SK-N-SH treated with all-trans-retinoic acid at 6 μM for 48 hours (cell line): ENCODE data around the gene PEX7.
"Not testable (repeated sequence)": the region's sequence is repeated elsewhere in the genome, so short reads cannot be mapped to it uniquely, and the experiment has no call there.

Source experiments
- ATAC-seq: fragments of 200-7000 bp; cut with Tn5 transposase; 3 replicates; pipeline ENCODE4 v1.9.1; 2020; ENCODE audit warnings: mild to moderate bottlenecking, moderate library complexity
- ARNTL ChIP-seq: fragments of 450-650 bp; formaldehyde crosslinking; IDR thresholded peaks from 2 replicates; pipeline ENCODE4 v1.5.0; 2020; ENCODE audit warnings: low read depth, mild to moderate bottlenecking, moderate library complexity, borderline replicate concordance
- BACH2 ChIP-seq: fragments of 250-450 bp; sonication (Bioruptor Pico); IDR thresholded peaks from 2 replicates; pipeline ENCODE4 v1.9.0; 2021; ENCODE audit warnings: mild to moderate bottlenecking, borderline replicate concordance
- CREB5 ChIP-seq: fragments of 250-450 bp; sonication (Bioruptor Pico); IDR thresholded peaks from 2 replicates; pipeline ENCODE4 v1.5.1; 2020; ENCODE audit warnings: low read depth, mild to moderate bottlenecking, moderate library complexity
- CSDC2 ChIP-seq: fragments of 250-450 bp; sonication (Bioruptor Pico); IDR thresholded peaks from 2 replicates; pipeline ENCODE4 v1.5.0; 2020; ENCODE audit warnings: mild to moderate bottlenecking, moderate library complexity
- CSRNP3 ChIP-seq: fragments of 250-450 bp; sonication (Bioruptor Pico); IDR thresholded peaks from 2 replicates; pipeline ENCODE4 v1.5.1; 2021; ENCODE audit warnings: mild to moderate bottlenecking, moderate library complexity
- ESRRG ChIP-seq: fragments of 250-450 bp; sonication (Bioruptor Pico); IDR thresholded peaks from 2 replicates; pipeline ENCODE4 v1.6.1; 2021; ENCODE audit warnings: mild to moderate bottlenecking
- GLIS3 ChIP-seq: fragments of 250-450 bp; sonication (Bioruptor Pico); IDR thresholded peaks from 2 replicates; pipeline ENCODE4 v1.5.0; 2020; ENCODE audit warnings: mild to moderate bottlenecking, moderate library complexity
- ISL1 ChIP-seq: fragments of 250-450 bp; sonication (Bioruptor Pico); IDR thresholded peaks from 2 replicates; pipeline ENCODE4 v2.1.2; 2022; ENCODE audit warnings: mild to moderate bottlenecking, moderate library complexity
- OSR1 ChIP-seq: fragments of 250-450 bp; sonication (Bioruptor Pico); IDR thresholded peaks from 2 replicates; pipeline ENCODE4 v1.8.0; 2022; ENCODE audit warnings: moderate library complexity, mild to moderate bottlenecking, inconsistent platforms
- PATZ1 ChIP-seq: fragments of 250-450 bp; sonication (Bioruptor Pico); IDR thresholded peaks from 2 replicates; pipeline ENCODE4 v1.8.0; 2020; ENCODE audit warnings: mild to moderate bottlenecking, moderate library complexity, borderline replicate concordance
- POU6F1 ChIP-seq: fragments of 250-450 bp; sonication (Bioruptor Pico); IDR thresholded peaks from 2 replicates; pipeline ENCODE4 v1.8.0; 2021; ENCODE audit warnings: low read depth, mild to moderate bottlenecking, moderate library complexity, borderline replicate concordance
- PPARA ChIP-seq: fragments of 250-450 bp; sonication (Bioruptor Pico); IDR thresholded peaks from 2 replicates; pipeline ENCODE4 v1.5.0; 2020; ENCODE audit warnings: mild to moderate bottlenecking, borderline replicate concordance
- SNAI2 ChIP-seq: fragments of 250-450 bp; sonication (Bioruptor Pico); IDR thresholded peaks from 2 replicates; pipeline ENCODE4 v1.5.0; 2020; ENCODE audit warnings: mild to moderate bottlenecking, moderate library complexity
- TCF4 ChIP-seq: fragments of 250-450 bp; sonication (Bioruptor Pico); IDR thresholded peaks from 2 replicates; pipeline ENCODE4 v1.8.0; 2021; ENCODE audit warnings: mild to moderate bottlenecking, moderate library complexity, borderline replicate concordance
- TOX ChIP-seq: fragments of 250-450 bp; sonication (Bioruptor Pico); IDR thresholded peaks from 2 replicates; pipeline ENCODE4 v1.8.0; 2021; ENCODE audit warnings: mild to moderate bottlenecking, moderate library complexity, borderline replicate concordance
- TSHZ2 ChIP-seq: fragments of 250-450 bp; sonication (Bioruptor Pico); IDR thresholded peaks from 2 replicates; pipeline ENCODE4 v1.5.0; 2020; ENCODE audit warnings: mild to moderate bottlenecking, moderate library complexity
- ZC3H10 ChIP-seq: fragments of 250-450 bp; sonication (Bioruptor Pico); IDR thresholded peaks from 2 replicates; pipeline ENCODE4 v1.5.1; 2021; ENCODE audit warnings: mild to moderate bottlenecking, moderate library complexity
- ZFP3 ChIP-seq: fragments of 250-450 bp; sonication (Bioruptor Pico); IDR thresholded peaks from 2 replicates; pipeline ENCODE4 v1.5.0; 2020; ENCODE audit warnings: mild to moderate bottlenecking, moderate library complexity
- ZFP30 ChIP-seq: fragments of 450-650 bp; formaldehyde crosslinking; IDR thresholded peaks from 2 replicates; pipeline ENCODE4 v1.5.0; 2022; ENCODE audit warnings: mild to moderate bottlenecking, moderate library complexity
- ZNF70 ChIP-seq: fragments of 450-650 bp; formaldehyde crosslinking; IDR thresholded peaks from 2 replicates; pipeline ENCODE4 v1.5.0; 2020; ENCODE audit warnings: mild to moderate bottlenecking, moderate library complexity
- ZNF8 ChIP-seq: fragments of 450-650 bp; formaldehyde crosslinking; IDR thresholded peaks from 2 replicates; pipeline ENCODE4 v1.5.0; 2020; ENCODE audit warnings: mild to moderate bottlenecking, moderate library complexity

PEX7 gene

GRCh38 chr6:136945072-136945471, 122.7 kb downstream of the PEX7 start:
- ATAC-seq = no peak
- TF ChIP-seq ESRRG (CRISPR knock-in tag) (no peak), GLIS3 (no peak), ISL1 (no peak), TSHZ2 (no peak), BACH2 (CRISPR knock-in tag) (no peak), PATZ1 (CRISPR knock-in tag) (no peak), ZNF8 (CRISPR knock-in tag) (no peak), TCF4 (CRISPR knock-in tag) (no peak), SNAI2 (CRISPR knock-in tag) (no peak), ZC3H10 (CRISPR knock-in tag) (no peak), OSR1 (CRISPR knock-in tag) (no peak), TOX (no peak), CSDC2 (CRISPR knock-in tag) (no peak), CSRNP3 (CRISPR knock-in tag) (no peak), ARNTL (CRISPR knock-in tag) (no peak), ZNF70 (no peak), CREB5 (CRISPR knock-in tag) (no peak)

GRCh38 chr6:136945711-136946121, 123.3 kb downstream of the PEX7 start:
- no peak for TF ChIP-seq POU6F1
- TF ChIP-seq BACH2 (CRISPR knock-in tag) = no peak
- TF ChIP-seq PPARA (CRISPR knock-in tag) = no peak
- TF ChIP-seq ZNF70 = no peak
- TF ChIP-seq ZFP30 (CRISPR knock-in tag) = no peak
- no peak for TF ChIP-seq ISL1
- TF ChIP-seq, all 23 proteins: peak for 0
- no peak for ATAC-seq

GRCh38 chr6:136947037-136947436, 124.6 kb downstream of the PEX7 start:
- TF ChIP-seq OSR1 (CRISPR knock-in tag) (no peak), ZNF8 (CRISPR knock-in tag) (no peak), ZNF70 (no peak), TOX (no peak), PATZ1 (CRISPR knock-in tag) (no peak), ARNTL (CRISPR knock-in tag) (no peak), TSHZ2 (no peak), ZFP30 (CRISPR knock-in tag) (no peak), ZFP3 (no peak)
- no peak for ATAC-seq

GRCh38 chr6:136949957-136950356, 127.6 kb downstream of the PEX7 start:
- ATAC-seq = not testable (repeated sequence)
